IPS-NIHi11 (cell line): ENCODE results near the gene RPP38.

Experiments
- DNase-seq: peaks from one replicate; pipeline ENCODE4 v3.0.0; 2012; ENCODE audit warnings: mixed read lengths, low spot score

The RPP38 gene

GRCh38 chr10:15097011-15097812 is at the start of gene RPP38:
Gene RPP38, plus strand, starts transcription at chr10:15097355. Its CDS starts 5,960 bp downstream, at chr10:15103315.
- DNase-seq = peak; percentile 97

- no peak for DNase-seq
Observed at GRCh38 chr10:15049533-15049932, 47.6 kb upstream of the RPP38 start.

GRCh38 chr10:15052121-15052520 is 45.0 kb upstream of the RPP38 start:
- DNase-seq = no peak

GRCh38 chr10:15053061-15053460 is 44.1 kb upstream of the RPP38 start:
- DNase-seq = no peak

GRCh38 chr10:15058689-15059088 is 38.5 kb upstream of the RPP38 start:
- DNase-seq = no peak

GRCh38 chr10:15059914-15060313 is 37.2 kb upstream of the RPP38 start:
- no peak for DNase-seq

- no peak for DNase-seq
Observed at GRCh38 chr10:15060638-15061037, 36.5 kb upstream of the RPP38 start.

- no peak for DNase-seq
Observed at GRCh38 chr10:15067154-15067553, 30.0 kb upstream of the RPP38 start.

GRCh38 chr10:15068802-15069201 is 28.4 kb upstream of the RPP38 start:
- no peak for DNase-seq

GRCh38 chr10:15069230-15069629 is 27.9 kb upstream of the RPP38 start:
- DNase-seq = no peak

GRCh38 chr10:15072358-15072757 is 24.8 kb upstream of the RPP38 start:
- DNase-seq = no peak

GRCh38 chr10:15075421-15075820 is 21.7 kb upstream of the RPP38 start:
- DNase-seq = no peak

GRCh38 chr10:15083674-15084501 is 13.3 kb upstream of the RPP38 start:
- DNase-seq = no peak

- peak; percentile 49 for DNase-seq
Observed at GRCh38 chr10:15084502-15084922, 12.6 kb upstream of the RPP38 start.

- DNase-seq = peak; percentile 98
Observed at GRCh38 chr10:15088428-15089261, 8.5 kb upstream of the RPP38 start, which contains the start of gene ACBD7. Gene ACBD7, minus strand, starts transcription at chr10:15088776. Its CDS starts 48 bp downstream, at chr10:15088728.

- no peak for DNase-seq
Observed at GRCh38 chr10:15091418-15091817, 5.7 kb upstream of the RPP38 start.

GRCh38 chr10:15092855-15093408 is 4.2 kb upstream of the RPP38 start:
- no peak for DNase-seq

GRCh38 chr10:15096661-15097010 is 519 bp upstream of the RPP38 start:
- no peak for DNase-seq

GRCh38 chr10:15099886-15100285 is 2.7 kb downstream of the RPP38 start:
- DNase-seq = no peak

GRCh38 chr10:15103513-15103912 is 6.4 kb downstream of the RPP38 start:
- DNase-seq = no peak

GRCh38 chr10:15106352-15107013 is 9.3 kb downstream of the RPP38 start:
- DNase-seq = peak; percentile 77
